ENCODE measurements around the gene GAS2L3.

The GAS2L3 gene

DNA sequence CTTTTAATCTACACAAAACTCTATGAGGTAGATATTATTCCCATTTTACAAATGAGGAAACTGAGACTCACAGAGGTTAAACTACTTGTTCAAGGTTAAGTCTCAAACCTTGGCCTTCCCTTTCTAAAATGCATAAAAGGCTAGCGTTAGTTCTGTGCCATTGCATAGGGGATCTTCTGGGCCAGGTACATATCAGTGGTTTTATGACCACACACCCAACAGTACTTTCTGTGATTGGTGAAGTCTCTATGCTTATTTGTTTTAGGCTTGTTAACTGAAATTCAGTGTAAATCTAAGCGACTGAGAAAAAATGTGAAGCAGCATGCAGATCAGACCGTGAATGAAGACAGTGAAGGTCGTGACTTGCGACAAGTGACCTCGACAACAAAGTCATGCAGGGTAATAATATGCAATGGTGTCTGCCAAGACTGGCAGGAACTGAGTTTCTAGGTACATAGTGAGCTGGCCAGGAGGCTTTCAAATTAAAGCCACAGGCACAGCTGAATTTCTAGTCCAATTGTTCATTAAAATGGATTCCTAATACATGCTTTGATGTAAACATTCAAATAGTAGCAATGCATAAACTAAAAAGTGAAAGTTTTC is 38.8 kb upstream of the GAS2L3 start:
- no peaks in the 10 kb centered on the region for H3K36me3 Mint-ChIP-seq (ENCODE audit: low read depth)
- TF ChIP-seq, protein P1, sequence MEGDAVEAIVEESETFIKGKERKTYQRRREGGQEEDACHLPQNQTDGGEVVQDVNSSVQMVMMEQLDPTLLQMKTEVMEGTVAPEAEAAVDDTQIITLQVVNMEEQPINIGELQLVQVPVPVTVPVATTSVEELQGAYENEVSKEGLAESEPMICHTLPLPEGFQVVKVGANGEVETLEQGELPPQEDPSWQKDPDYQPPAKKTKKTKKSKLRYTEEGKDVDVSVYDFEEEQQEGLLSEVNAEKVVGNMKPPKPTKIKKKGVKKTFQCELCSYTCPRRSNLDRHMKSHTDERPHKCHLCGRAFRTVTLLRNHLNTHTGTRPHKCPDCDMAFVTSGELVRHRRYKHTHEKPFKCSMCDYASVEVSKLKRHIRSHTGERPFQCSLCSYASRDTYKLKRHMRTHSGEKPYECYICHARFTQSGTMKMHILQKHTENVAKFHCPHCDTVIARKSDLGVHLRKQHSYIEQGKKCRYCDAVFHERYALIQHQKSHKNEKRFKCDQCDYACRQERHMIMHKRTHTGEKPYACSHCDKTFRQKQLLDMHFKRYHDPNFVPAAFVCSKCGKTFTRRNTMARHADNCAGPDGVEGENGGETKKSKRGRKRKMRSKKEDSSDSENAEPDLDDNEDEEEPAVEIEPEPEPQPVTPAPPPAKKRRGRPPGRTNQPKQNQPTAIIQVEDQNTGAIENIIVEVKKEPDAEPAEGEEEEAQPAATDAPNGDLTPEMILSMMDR (IDR thresholded peaks at IDR 0.05; ENCODE audit: unreplicated experiment in 3 of 3) = no peak

DNA sequence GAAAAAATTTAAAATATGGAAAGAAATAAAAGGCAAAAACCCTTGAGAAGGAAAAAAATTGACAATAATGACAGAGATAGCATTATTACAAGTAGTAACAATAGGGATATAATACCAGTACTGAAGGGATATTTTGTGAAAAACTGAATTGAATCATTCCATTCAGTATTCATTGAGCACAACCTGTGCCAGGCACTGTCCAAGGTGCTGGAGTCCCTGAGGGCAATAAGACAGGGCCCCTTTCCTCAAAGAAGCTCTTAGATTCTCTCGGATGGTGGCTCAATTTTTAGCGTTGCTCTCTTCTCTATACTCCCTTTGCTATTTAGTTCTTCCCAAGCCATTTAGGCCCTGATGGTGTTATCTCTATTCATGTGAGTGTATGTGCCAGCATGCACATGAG is 34.3 kb upstream of the GAS2L3 start:
- Mint-ChIP-seq H3K36me3 (ENCODE audit: low read depth) (no peaks in the 10 kb centered on the region), H3K4me3 (no peak overlapping the region), H3K9me3 (no peaks in the 10 kb centered on the region), H3K27ac (no peak overlapping the region), H3K27me3 (ENCODE audit: low read depth) (peaks cover 3% of the 10 kb centered on the region), H3K4me1 (no peaks in the 10 kb centered on the region)
- TF ChIP-seq, protein P1 (IDR thresholded peaks at IDR 0.05; ENCODE audit: unreplicated experiment in 3 of 3) = no peak

More for the DNA sequence above, 38.8 kb upstream of the GAS2L3 start:
- H3K4me3 Mint-ChIP-seq = no peak overlapping the region
- H3K27ac Mint-ChIP-seq = no peak overlapping the region
- no peaks in the 10 kb centered on the region for H3K27me3 Mint-ChIP-seq (ENCODE audit: low read depth)
- H3K9me3 Mint-ChIP-seq = no peaks in the 10 kb centered on the region
- H3K4me1 Mint-ChIP-seq = no peaks in the 10 kb centered on the region

DNA sequence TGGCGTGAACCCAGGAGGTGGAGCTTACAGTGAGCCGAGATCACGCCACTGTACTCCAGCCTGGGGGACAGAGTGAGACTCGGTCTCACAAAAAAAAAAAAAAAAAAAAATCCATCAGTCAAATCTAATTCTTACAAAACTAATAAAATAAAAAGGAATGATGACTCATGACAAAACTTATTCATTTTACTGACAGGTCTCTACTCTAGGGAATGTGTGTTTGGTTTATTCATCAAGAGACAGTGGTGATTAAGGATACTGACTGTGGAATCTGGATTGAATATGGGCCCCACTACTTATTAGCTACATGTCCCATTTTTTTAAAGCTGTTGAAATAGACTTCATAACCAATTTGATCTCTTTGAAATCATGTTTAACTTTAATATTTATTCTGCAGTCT is 29.3 kb upstream of the GAS2L3 start:
- H3K27ac Mint-ChIP-seq = no peak overlapping the region
- TF ChIP-seq, protein P1 (IDR thresholded peaks at IDR 0.05; ENCODE audit: unreplicated experiment in 3 of 3) = no peak
- peaks cover 14% of the 10 kb centered on the region for H3K27me3 Mint-ChIP-seq (ENCODE audit: low read depth)
- H3K9me3 Mint-ChIP-seq = no peaks in the 10 kb centered on the region
- no peak overlapping the region for H3K4me3 Mint-ChIP-seq
- no peaks in the 10 kb centered on the region for H3K36me3 Mint-ChIP-seq (ENCODE audit: low read depth)
- H3K4me1 Mint-ChIP-seq = no peaks in the 10 kb centered on the region

DNA sequence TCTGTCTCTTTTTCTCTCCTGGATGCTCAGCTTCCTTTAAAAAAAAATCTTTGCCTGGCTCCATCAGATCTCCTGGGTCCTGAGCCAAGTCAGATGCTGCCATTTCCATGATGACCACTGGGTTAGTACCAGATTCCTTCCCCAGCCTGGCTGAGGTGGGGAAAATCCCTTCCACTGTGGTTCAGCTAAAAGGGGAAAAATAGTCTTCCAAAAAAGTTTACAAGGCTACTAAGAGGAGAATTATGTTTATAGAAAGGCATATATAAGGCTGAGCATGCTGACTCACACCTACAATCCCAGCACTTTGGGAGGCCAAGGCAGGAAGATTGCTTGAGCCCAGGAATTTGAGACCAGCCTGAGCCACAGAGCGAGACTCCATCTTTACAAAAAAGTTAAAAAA is 28.4 kb upstream of the GAS2L3 start:
- Mint-ChIP-seq H3K27me3 (ENCODE audit: low read depth) (peaks cover 17% of the 10 kb centered on the region), H3K4me1 (no peaks in the 10 kb centered on the region), H3K4me3 (no peak overlapping the region), H3K9me3 (no peaks in the 10 kb centered on the region), H3K36me3 (ENCODE audit: low read depth) (no peaks in the 10 kb centered on the region), H3K27ac (no peak overlapping the region)
- TF ChIP-seq, protein P1 (IDR thresholded peaks at IDR 0.05; ENCODE audit: unreplicated experiment in 3 of 3) = no peak

DNA sequence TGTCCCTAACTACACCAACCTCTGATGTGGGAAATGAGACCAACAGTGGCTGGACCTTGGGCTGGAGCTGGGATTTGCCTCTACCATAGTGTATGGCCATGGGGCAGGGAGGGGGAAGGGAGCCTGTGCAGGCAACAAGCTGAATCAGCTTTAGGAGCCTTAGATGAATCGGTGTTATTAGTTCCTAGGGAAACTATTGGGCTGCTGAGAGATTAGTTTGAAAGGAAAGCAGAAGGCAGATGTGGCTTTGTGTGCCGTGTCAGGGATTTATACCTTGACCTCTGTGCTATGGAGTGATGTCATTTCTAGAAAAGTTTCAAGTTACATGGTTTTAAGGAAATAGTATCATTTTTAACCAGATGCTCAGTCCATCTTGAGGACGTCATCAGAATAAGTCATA is 19.5 kb upstream of the GAS2L3 start:
- no peaks in the 10 kb centered on the region for H3K36me3 Mint-ChIP-seq (ENCODE audit: low read depth)
- peak overlapping the region in 1 of 3 experiments; percentile 50 for H3K27ac Mint-ChIP-seq
- H3K4me1 Mint-ChIP-seq = no peaks in the 10 kb centered on the region
- no peak overlapping the region for H3K4me3 Mint-ChIP-seq
- TF ChIP-seq, protein P1 (IDR thresholded peaks at IDR 0.05; ENCODE audit: unreplicated experiment in 3 of 3) = no peak
- peaks cover 2% of the 10 kb centered on the region for H3K9me3 Mint-ChIP-seq
- peaks cover 4% of the 10 kb centered on the region for H3K27me3 Mint-ChIP-seq (ENCODE audit: low read depth)

DNA sequence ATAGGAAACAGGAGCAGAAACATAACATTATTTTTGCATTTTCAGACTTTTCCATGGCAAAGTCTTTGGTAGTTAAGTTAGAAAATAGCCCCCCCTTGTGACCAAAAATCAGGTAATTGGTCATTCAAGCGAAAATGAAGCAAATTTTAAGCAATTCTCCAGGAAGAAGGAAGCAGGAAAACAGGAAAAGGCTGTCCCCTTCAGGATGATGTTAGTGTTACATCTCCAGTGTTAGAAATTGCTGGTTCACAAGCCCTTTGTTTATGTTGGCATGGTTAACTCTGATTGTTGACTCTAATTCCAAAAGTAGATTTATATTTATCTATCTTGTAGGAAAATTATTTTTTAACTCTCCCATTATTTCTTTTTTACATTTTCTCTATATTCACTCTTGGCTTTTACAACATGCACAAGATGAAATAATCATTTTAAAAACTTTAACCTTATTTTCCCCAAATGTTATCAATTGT is 18.8 kb upstream of the GAS2L3 start:
- no peaks in the 10 kb centered on the region for H3K36me3 Mint-ChIP-seq (ENCODE audit: low read depth)
- no peak overlapping the region for H3K4me3 Mint-ChIP-seq
- H3K4me1 Mint-ChIP-seq = no peaks in the 10 kb centered on the region
- peaks cover 2% of the 10 kb centered on the region for H3K9me3 Mint-ChIP-seq
- H3K27me3 Mint-ChIP-seq (ENCODE audit: low read depth) = no peaks in the 10 kb centered on the region
- TF ChIP-seq, protein P1 (IDR thresholded peaks at IDR 0.05; ENCODE audit: unreplicated experiment in 3 of 3) = peak; percentile 87 to 98 (median 98)
- H3K27ac Mint-ChIP-seq = no peak overlapping the region
